Parathyroid adenoma (tissue), 2 donors: Measurements from ENCODE around the gene KRTAP17-1.

Experiments
- H2AFZ ChIP-seq: fragments of 300-600 bp; sonication (generic); one replicate; pipeline ENCODE4 v1.7.0; 2017; ENCODE audit warnings: antibody characterized with exemption, mild to moderate bottlenecking
- H3K27ac ChIP-seq: fragments of 300-600 bp; sonication (generic); one replicate; pipeline ENCODE4 v1.7.0; 2017
- H3K27me3 ChIP-seq: fragments of 300-600 bp; sonication (generic); one replicate; pipeline ENCODE4 v1.7.0; 2017; ENCODE audit warnings: low read length; ENCODE audit not compliant: control insufficient read depth, insufficient read depth
- H3K36me3 ChIP-seq: fragments of 300-600 bp; sonication (generic); one replicate; pipeline ENCODE4 v1.7.0; 2017; ENCODE audit warnings: low read length; ENCODE audit not compliant: control insufficient read depth, insufficient read depth
- H3K4me1 ChIP-seq: fragments of 300-600 bp; sonication (generic); one replicate; pipeline ENCODE4 v1.7.0; 2017; ENCODE audit warnings: control low read depth
- H3K4me2 ChIP-seq: fragments of 300-600 bp; sonication (generic); one replicate; pipeline ENCODE4 v1.7.0; 2017; ENCODE audit warnings: low read length
- H3K4me3 ChIP-seq: fragments of 300-600 bp; sonication (generic); one replicate; pipeline ENCODE4 v1.7.0; 2017; ENCODE audit warnings: low read depth, low read length
- H3K79me2 ChIP-seq: fragments of 300-600 bp; sonication (generic); one replicate; pipeline ENCODE4 v1.7.0; 2017; ENCODE audit warnings: control low read depth
- H3K9ac ChIP-seq: fragments of 300-600 bp; sonication (generic); one replicate; pipeline ENCODE4 v1.7.0; 2017; ENCODE audit warnings: mild to moderate bottlenecking
- H3K9me3 ChIP-seq: fragments of 300-600 bp; sonication (generic); one replicate; pipeline ENCODE4 v1.7.0; 2017; ENCODE audit warnings: low read length; ENCODE audit not compliant: control insufficient read depth
- TF ChIP-seq, protein P1 (sequence below): fragments of 300-600 bp; sonication (generic); IDR thresholded peaks from one replicate; pipeline ENCODE4 v1.7.0; 2017; ENCODE audit warnings: antibody characterized with exemption, mild to moderate bottlenecking
- donor health status: primary hyperparathyroidism.

KRTAP17-1 gene

DNA sequence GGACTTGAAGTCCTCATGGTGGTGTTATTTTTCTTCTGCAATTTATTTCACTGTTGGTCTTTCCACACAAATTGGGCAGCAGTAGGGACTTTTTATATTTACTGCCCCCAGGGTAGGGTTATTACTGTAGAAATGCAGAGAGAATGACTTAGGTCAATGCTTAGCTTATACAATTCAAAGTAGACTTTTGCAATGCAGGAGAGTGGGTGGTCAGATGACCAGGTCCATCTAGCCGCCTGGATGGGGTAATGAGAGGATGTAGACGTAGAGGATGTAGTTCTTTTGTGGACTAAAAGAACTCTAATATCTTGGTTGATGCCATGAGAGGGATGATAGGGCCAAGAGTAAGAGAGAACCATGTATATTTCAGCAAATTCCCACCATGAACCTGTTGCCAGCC lies 2.7 kb upstream of the KRTAP17-1 start:
- Histone ChIP-seq H3K4me2 (no peak overlapping the region), H3K4me3 (no peak overlapping the region), H3K4me1 (no peaks in the 10 kb centered on the region), H3K9me3 (no peaks in the 10 kb centered on the region), H3K36me3 (no peaks in the 10 kb centered on the region), H3K27me3 (no peaks in the 10 kb centered on the region), H2AFZ (no peak overlapping the region), H3K79me2 (no peaks in the 10 kb centered on the region), H3K9ac (no peak overlapping the region), H3K27ac (no peak overlapping the region)
- TF ChIP-seq, protein P1, sequence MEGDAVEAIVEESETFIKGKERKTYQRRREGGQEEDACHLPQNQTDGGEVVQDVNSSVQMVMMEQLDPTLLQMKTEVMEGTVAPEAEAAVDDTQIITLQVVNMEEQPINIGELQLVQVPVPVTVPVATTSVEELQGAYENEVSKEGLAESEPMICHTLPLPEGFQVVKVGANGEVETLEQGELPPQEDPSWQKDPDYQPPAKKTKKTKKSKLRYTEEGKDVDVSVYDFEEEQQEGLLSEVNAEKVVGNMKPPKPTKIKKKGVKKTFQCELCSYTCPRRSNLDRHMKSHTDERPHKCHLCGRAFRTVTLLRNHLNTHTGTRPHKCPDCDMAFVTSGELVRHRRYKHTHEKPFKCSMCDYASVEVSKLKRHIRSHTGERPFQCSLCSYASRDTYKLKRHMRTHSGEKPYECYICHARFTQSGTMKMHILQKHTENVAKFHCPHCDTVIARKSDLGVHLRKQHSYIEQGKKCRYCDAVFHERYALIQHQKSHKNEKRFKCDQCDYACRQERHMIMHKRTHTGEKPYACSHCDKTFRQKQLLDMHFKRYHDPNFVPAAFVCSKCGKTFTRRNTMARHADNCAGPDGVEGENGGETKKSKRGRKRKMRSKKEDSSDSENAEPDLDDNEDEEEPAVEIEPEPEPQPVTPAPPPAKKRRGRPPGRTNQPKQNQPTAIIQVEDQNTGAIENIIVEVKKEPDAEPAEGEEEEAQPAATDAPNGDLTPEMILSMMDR: no peak

DNA sequence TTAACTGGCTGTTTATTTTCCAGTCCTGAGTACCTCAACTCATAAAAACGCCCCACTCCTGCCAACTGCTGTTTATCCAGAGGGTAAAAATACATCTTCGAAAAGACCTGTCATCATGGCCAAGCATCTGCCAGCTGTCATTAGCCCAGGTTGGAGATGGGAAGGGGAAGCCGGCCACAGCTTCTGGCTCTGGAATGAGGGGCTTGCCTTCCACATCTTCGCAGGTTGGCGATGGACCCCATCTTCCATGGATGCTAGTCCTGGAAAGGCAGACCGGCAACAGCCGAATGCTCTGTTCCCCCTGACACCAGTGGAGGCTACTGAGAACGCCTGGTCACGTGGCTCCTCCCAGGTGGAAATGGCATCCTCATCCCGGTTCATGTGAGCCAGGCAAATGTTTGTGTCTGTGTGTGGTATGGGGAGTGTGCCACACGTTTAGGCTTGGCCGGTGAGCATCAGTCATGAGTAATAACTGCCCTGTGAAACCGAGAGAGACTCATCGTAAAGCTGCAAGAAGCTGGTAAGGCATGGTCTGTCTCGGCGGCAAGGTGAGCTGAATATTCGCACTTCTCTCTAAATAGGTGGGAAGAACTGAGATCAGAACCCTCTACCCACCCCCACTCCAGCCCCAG lies 420 bp upstream of the KRTAP17-1 start:
- Histone ChIP-seq H3K4me1 (no peaks in the 10 kb centered on the region), H3K9ac (no peak overlapping the region), H3K4me2 (no peak overlapping the region), H3K79me2 (no peaks in the 10 kb centered on the region), H3K4me3 (no peak overlapping the region), H3K27ac (no peak overlapping the region), H3K36me3 (no peaks in the 10 kb centered on the region), H2AFZ (no peak overlapping the region), H3K9me3 (no peaks in the 10 kb centered on the region), H3K27me3 (no peaks in the 10 kb centered on the region)
- TF ChIP-seq, protein P1: no peak

DNA sequence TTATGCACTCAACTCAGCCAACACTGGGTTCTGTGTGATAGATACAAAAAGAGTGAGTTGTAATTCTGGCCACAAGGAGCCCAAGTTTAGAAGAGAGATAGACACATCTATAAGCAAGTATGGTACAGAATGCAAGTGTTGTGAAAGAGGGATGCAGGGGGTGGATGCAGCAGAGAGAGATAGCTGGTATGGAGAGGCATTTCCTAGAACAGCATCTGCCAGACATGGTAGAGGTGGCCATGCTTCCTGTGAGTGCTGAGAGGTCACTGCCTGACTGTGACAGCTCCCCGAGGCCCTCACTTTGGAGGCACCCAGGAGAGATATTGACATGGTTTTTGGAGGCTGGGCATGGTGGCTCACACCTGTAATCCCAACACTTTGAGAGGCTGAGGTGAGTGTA lies 4.4 kb downstream of the KRTAP17-1 start:
- H3K36me3 ChIP-seq: no peaks in the 10 kb centered on the region
- no peak overlapping the region for H3K4me3 ChIP-seq
- H2AFZ ChIP-seq: no peak overlapping the region
- H3K4me1 ChIP-seq: no peaks in the 10 kb centered on the region
- H3K79me2 ChIP-seq: no peaks in the 10 kb centered on the region
- no peaks in the 10 kb centered on the region for H3K9me3 ChIP-seq
- H3K9ac ChIP-seq: no peak overlapping the region
- TF ChIP-seq, protein P1: no peak
- H3K27ac ChIP-seq: no peak overlapping the region
- H3K4me2 ChIP-seq: no peak overlapping the region
- no peaks in the 10 kb centered on the region for H3K27me3 ChIP-seq

DNA sequence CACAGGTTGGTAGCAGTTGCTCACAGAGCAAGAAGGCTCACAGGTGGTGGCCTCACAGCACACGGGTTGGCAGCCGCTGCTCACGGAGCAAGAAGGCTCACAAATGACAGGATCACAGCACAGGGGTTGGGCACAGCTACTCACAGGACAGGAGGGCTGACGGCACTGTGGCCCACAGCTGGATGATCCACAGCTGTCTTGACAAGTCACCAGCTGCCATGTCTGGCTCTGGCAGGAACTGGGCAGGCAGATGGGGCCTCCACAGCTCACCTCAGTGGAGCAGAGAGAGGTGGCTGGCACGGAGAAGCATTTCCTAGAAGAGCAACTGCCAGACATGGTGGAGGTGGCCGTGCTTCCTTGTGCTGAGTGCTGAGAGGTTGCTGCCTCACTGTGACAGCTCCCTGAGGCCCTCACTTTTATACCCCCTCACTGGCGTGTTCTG lies 6.6 kb downstream of the KRTAP17-1 start, which contains the start of gene KRTAP16-1:
Gene KRTAP16-1 (minus strand): TSS at position 392 of the 442 bp plus-strand sequence. CDS start 56 bp downstream, at position 336.
- H3K4me3 ChIP-seq: no peak within 1 kb of the TSS
- H3K27ac ChIP-seq: no peak within 1 kb of the TSS
- H3K36me3 ChIP-seq: no peaks in the 10 kb centered on the region
- H3K79me2 ChIP-seq: no peaks in the 10 kb centered on the region
- H3K27me3 ChIP-seq: no peaks in the 10 kb centered on the region
- no peak within 1 kb of the TSS for H3K4me2 ChIP-seq
- no peaks in the 10 kb centered on the region for H3K4me1 ChIP-seq
- H3K9me3 ChIP-seq: no peaks in the 10 kb centered on the region
- no peak within 1 kb of the TSS for H3K9ac ChIP-seq
- H2AFZ ChIP-seq: no peak within 1 kb of the TSS
- TF ChIP-seq, protein P1: no peak
